Sigmoid colon (tissue), 7 donors: ENCODE results near the gene SELENOO. TPM values are rescaled to one million over a fixed set of nuclear protein-coding genes. Genes with fewer than 3 reads are reported as not detected.

ENCODE experiments used
- DNase-seq: peaks from one replicate; pipeline ENCODE4 v3.0.0-alpha.2; 2019
- H3K27ac ChIP-seq, 4 donors: fragments of 200-600 bp; sonication (generic); one replicate each; pipeline ENCODE4 v1.5.1; 2016 to 2019; ENCODE audit warnings: mild to moderate bottlenecking in 1 of 4
- H3K27me3 ChIP-seq, 3 donors: fragments of 200-600 bp; sonication (generic); one replicate each; pipeline ENCODE4 v1.5.1; 2019; ENCODE audit warnings: mild to moderate bottlenecking in 1 of 3
- H3K36me3 ChIP-seq, 4 donors: fragments of 200-600 bp; sonication (generic); one replicate each; pipeline ENCODE4 v1.5.1; 2016 to 2019
- H3K4me1 ChIP-seq, 4 donors: fragments of 200-600 bp; sonication (generic); one replicate each; pipeline ENCODE4 v1.5.1; 2017 to 2019
- H3K4me3 ChIP-seq, 4 donors: fragments of 200-600 bp; sonication (generic); one replicate each; pipeline ENCODE4 v1.5.1; 2017 to 2019; ENCODE audit warnings: mild to moderate bottlenecking in 2 of 4, moderate library complexity in 1 of 4
- H3K9me3 ChIP-seq, 4 donors: fragments of 200-600 bp in 3 of 4; sonication (generic) in 3 of 4; one replicate each; pipeline versions ENCODE4 v1.5.1 to v1.6.1; 2013 to 2019
- CTCF ChIP-seq, 4 experiments: fragments of 450-650 bp in 3 of 4; fragments of 200-600 bp in 1 of 4; IDR thresholded peaks; one replicate each; pipeline ENCODE4 v1.5.1; 2016 to 2019; ENCODE audit warnings: antibody characterized with exemption in 4 of 4, mild to moderate bottlenecking in 3 of 4, moderate library complexity in 2 of 4
- EP300 ChIP-seq, 4 donors: sonication (generic); formaldehyde crosslinking; IDR thresholded peaks; one replicate each; pipeline ENCODE4 v1.6.1; 2017; ENCODE audit warnings: antibody characterized with exemption in 4 of 4
- POLR2A ChIP-seq, 2 donors: fragments of 450-650 bp; IDR thresholded peaks; one replicate each; pipeline ENCODE4 v1.6.1; 2016; ENCODE audit warnings: antibody characterized with exemption in 2 of 2, mild to moderate bottlenecking in 2 of 2, moderate library complexity in 2 of 2
- POLR2AphosphoS5 ChIP-seq, 4 donors: sonication (generic); formaldehyde crosslinking; IDR thresholded peaks; one replicate each; pipeline ENCODE4 v1.6.1; 2017; ENCODE audit warnings: antibody characterized with exemption in 4 of 4
- WGBS, 2 donors: extraction: QIAGEN DNeasy Blood & Tissue Kit; methylation state at CpG; one replicate each; pipeline ENCODE4 v1.1.7; 2013; 5-methylcytosine and 5-hydroxymethylcytosine counted together
- intact Hi-C: fragments of 100-400 bp; cut with DNase I; formaldehyde crosslinking; loops from one replicate; pipeline ENCODE4 v1.15.1; 2023
- polyA plus RNA-seq, 3 donors: library from polyadenylated mRNA; stranded (reverse); fragments of 200-250 nt; gene quantifications; one replicate each; pipeline ENCODE4 v1.2.3, GENCODE V29; 2013
- total RNA-seq, 4 donors: library from RNA; depleted of rRNA; stranded (reverse); fragments of >200 nt; gene quantifications; one replicate each; pipeline ENCODE4 v1.1.0, GENCODE V29; 2016
- donor health status: healthy with polysubstance abuse.
- donor health status: Bipolar disorder and iron deficiency.
- donor health status: healthy.

SELENOO gene
- total and polyA plus RNA-seq, 7 donors = 10.2 to 30.2 (median 17.9) TPM

GRCh38 chr22:50261615-50262459 is 61.0 kb downstream of the SELENOO start, which contains the start of gene MAPK12:
TSS of gene MAPK12 (minus strand) at chr22:50261683. CDS start at chr22:50261509, 174 bp downstream.
- no peaks in the 10 kb centered on the region for H3K36me3 ChIP-seq
- intact Hi-C loops = no loop called here
- WGBS, 2 donors = 3% methylated on average over 61 of the region's 61 CpGs
- peak within 1 kb of the TSS; percentile 19 to 53 (median 44) for H3K4me3 ChIP-seq
- H3K4me1 ChIP-seq = peaks cover 0 to 21% (median 21%) of the 10 kb centered on the region in 4 donors
- TF ChIP-seq POLR2A (IDR thresholded peaks at IDR 0.05) (no peak), CTCF (IDR thresholded peaks at IDR 0.05) (no peak), EP300 (IDR thresholded peaks at IDR 0.05) (no peak), POLR2AphosphoS5 (IDR thresholded peaks at IDR 0.05) (no peak)
- DNase-seq = no peak
- H3K27me3 ChIP-seq = peaks cover 17 to 70% (median 46%) of the 10 kb centered on the region in 3 donors
- H3K9me3 ChIP-seq = no peaks in the 10 kb centered on the region
- peak within 1 kb of the TSS; percentile 8 to 52 (median 44) for H3K27ac ChIP-seq

GRCh38 chr22:50262460-50262911 is 61.7 kb downstream of the SELENOO start:
- Histone ChIP-seq H3K27me3 (peaks cover 17 to 73% (median 46%) of the 10 kb centered on the region in 3 donors), H3K36me3 (no peaks in the 10 kb centered on the region), H3K27ac (no peak overlapping the region), H3K4me3 (no peak overlapping the region), H3K4me1 (peaks cover 0 to 28% (median 27%) of the 10 kb centered on the region in 4 donors), H3K9me3 (no peaks in the 10 kb centered on the region)
- intact Hi-C loops = no loop called here
- TF ChIP-seq CTCF (IDR thresholded peaks at IDR 0.05) = no peak
- no peak for TF ChIP-seq POLR2A (IDR thresholded peaks at IDR 0.05)
- TF ChIP-seq EP300 (IDR thresholded peaks at IDR 0.05) = no peak
- TF ChIP-seq POLR2AphosphoS5 (IDR thresholded peaks at IDR 0.05) = no peak
- DNase-seq = no peak
- 27 to 40% methylated on average over 7 of the region's 7 CpGs for WGBS, 2 donors

- intact Hi-C loops = no loop called here
- Histone ChIP-seq H3K36me3 (no peaks in the 10 kb centered on the region), H3K27ac (no peak overlapping the region), H3K4me3 (no peak overlapping the region), H3K4me1 (peaks cover 0 to 34% (median 34%) of the 10 kb centered on the region in 4 donors), H3K9me3 (no peaks in the 10 kb centered on the region), H3K27me3 (peaks cover 17 to 68% (median 46%) of the 10 kb centered on the region in 3 donors)
- no peak for DNase-seq
- TF ChIP-seq POLR2A (IDR thresholded peaks at IDR 0.05) (no peak), EP300 (IDR thresholded peaks at IDR 0.05) (no peak), POLR2AphosphoS5 (IDR thresholded peaks at IDR 0.05) (no peak), CTCF (IDR thresholded peaks at IDR 0.05) (no peak)
- WGBS, 2 donors = 47 to 63% methylated on average over 9 of the region's 9 CpGs
Observed at GRCh38 chr22:50262973-50263617, 62.3 kb downstream of the SELENOO start.

GRCh38 chr22:50264104-50264745 is 63.4 kb downstream of the SELENOO start:
- TF ChIP-seq POLR2AphosphoS5 (IDR thresholded peaks at IDR 0.05) (no peak), CTCF (IDR thresholded peaks at IDR 0.05) (no peak), POLR2A (IDR thresholded peaks at IDR 0.05) (no peak), EP300 (IDR thresholded peaks at IDR 0.05) (no peak)
- Histone ChIP-seq H3K27me3 (peaks cover 17 to 56% (median 40%) of the 10 kb centered on the region in 3 donors), H3K4me3 (no peak overlapping the region), H3K9me3 (no peaks in the 10 kb centered on the region), H3K27ac (no peak overlapping the region), H3K36me3 (no peaks in the 10 kb centered on the region), H3K4me1 (peaks cover 0 to 43% (median 37%) of the 10 kb centered on the region in 4 donors)
- no peak for DNase-seq
- intact Hi-C loops = no loop called here
- 61 to 80% methylated on average over 15 of the region's 15 CpGs for WGBS, 2 donors
